ENCODE measurements around the gene DPP10.
"Not testable (repeated sequence)": the region's sequence is repeated elsewhere in the genome, so short reads cannot be mapped to it uniquely, and the experiment has no call there.

The DPP10 gene

GRCh38 chr2:114843963-114844362 lies 401.5 kb downstream of the DPP10 start:
- DNase-seq: no peak

GRCh38 chr2:114857196-114857595 lies 414.8 kb downstream of the DPP10 start:
- no peak for DNase-seq

GRCh38 chr2:114859726-114860510 lies 417.5 kb downstream of the DPP10 start:
- no peak for DNase-seq

GRCh38 chr2:114862243-114862642 lies 419.8 kb downstream of the DPP10 start:
- DNase-seq: no peak

- DNase-seq: no peak
These were observed 422.5 kb downstream of the DPP10 start for GRCh38 chr2:114864901-114865300.

GRCh38 chr2:114880046-114880445 lies 437.6 kb downstream of the DPP10 start:
- DNase-seq: no peak

GRCh38 chr2:114919985-114920384 lies 477.5 kb downstream of the DPP10 start:
- DNase-seq: no peak

- no peak for DNase-seq
These were observed 479.6 kb downstream of the DPP10 start for GRCh38 chr2:114922076-114922475.

GRCh38 chr2:114925296-114926255 lies 483.1 kb downstream of the DPP10 start:
- DNase-seq: no peak

GRCh38 chr2:114926303-114926702 lies 483.9 kb downstream of the DPP10 start:
- no peak for DNase-seq

- DNase-seq: no peak
These were observed 486.8 kb downstream of the DPP10 start for GRCh38 chr2:114929225-114929624.

- DNase-seq: no peak
These were observed 491.3 kb downstream of the DPP10 start for GRCh38 chr2:114933671-114934241.

GRCh38 chr2:114935031-114935430 lies 492.6 kb downstream of the DPP10 start:
- no peak for DNase-seq

GRCh38 chr2:114937366-114937930 lies 495.0 kb downstream of the DPP10 start:
- DNase-seq: no peak

- no peak for DNase-seq
These were observed 498.5 kb downstream of the DPP10 start for GRCh38 chr2:114940785-114941458.

GRCh38 chr2:114949228-114949804 lies 506.9 kb downstream of the DPP10 start:
- no peak for DNase-seq

GRCh38 chr2:114960389-114960788 lies 517.9 kb downstream of the DPP10 start:
- DNase-seq: no peak

GRCh38 chr2:114962532-114962931 lies 520.1 kb downstream of the DPP10 start:
- no peak for DNase-seq

- no peak for DNase-seq
These were observed 526.4 kb downstream of the DPP10 start for GRCh38 chr2:114968748-114969400.

GRCh38 chr2:115004321-115004720 lies 561.9 kb downstream of the DPP10 start:
- not testable (repeated sequence) for DNase-seq

GRCh38 chr2:115011721-115012120 lies 569.3 kb downstream of the DPP10 start:
- DNase-seq: no peak

GRCh38 chr2:115022013-115022412 lies 579.6 kb downstream of the DPP10 start:
- DNase-seq: not testable (repeated sequence)
